HG03457 (cell line): ENCODE data around the gene RNLS.

ENCODE experiments used
- ATAC-seq: cut with Tn5 transposase; IDR thresholded peaks from one replicate; pipeline ENCODE4 v1.9.1; 2021; ENCODE audit warnings: moderate number of reproducible peaks; ENCODE audit not compliant: unreplicated experiment

RNLS gene

DNA sequence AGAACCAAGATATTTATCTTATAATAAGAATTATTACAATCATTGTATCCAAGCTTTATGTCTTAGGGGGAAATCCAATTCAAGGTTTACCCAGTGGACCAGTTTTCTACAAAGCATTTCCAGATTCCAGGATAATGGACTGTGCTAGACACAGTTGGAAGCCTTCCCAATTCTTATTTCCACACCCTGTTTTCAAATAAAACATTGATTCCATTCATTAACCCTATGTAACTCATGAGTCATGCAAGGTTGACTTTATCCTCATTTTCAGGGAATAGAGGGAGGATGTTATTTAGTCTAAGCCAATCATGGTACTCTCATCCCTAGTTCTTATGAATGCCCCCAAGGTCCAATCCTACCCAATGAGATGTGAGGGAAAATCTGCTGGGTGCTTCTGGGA, 145.7 kb downstream of the RNLS start:
- no peak for ATAC-seq

DNA sequence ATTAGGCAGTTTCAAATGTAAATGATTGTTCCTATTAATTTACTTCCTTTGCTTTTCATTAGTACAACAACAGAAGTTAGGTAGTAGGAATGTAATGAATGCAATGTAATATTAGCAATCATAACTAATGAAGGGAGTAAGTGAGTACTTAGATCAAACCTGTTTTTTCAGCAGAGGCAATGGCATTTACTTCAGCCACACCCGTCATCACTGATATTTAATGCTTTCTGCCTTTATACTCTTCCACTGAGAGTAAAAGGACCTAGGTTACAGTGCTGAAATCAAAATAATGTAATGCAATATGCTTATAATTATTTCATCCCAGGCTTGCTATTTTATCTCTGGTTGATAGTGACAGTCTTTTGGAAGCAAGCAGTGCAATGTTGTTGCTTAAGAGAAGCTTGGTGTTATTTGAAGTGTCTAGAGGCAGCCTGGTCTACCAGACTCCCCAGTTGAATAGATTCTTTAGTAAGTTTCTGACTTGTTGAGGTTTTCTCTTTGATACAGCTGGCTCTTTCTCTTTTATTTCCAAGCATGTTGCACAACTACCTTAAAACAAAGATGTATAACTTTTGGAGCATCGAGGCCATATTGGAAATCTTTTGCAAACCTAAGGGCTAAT, 149.4 kb downstream of the RNLS start:
- no peak for ATAC-seq

DNA sequence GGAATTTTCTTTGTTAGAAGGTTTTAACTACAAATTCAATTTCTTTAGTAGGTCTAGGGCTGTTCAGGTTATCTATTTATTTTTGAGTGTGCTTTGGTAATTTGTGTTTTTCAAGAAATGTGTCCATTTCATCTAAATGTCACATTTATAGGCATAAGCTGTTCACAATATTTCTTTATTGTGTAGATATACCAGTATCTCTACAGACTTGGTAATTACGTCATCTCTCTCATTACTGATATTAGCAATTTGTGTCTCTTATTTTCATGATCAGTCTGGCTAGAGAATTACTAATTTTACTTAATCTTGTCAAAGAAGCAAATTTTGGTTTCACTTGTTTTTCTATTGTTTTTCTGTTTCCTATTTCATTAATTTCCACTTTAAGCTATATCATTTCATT, 152.0 kb downstream of the RNLS start:
- no peak for ATAC-seq

DNA sequence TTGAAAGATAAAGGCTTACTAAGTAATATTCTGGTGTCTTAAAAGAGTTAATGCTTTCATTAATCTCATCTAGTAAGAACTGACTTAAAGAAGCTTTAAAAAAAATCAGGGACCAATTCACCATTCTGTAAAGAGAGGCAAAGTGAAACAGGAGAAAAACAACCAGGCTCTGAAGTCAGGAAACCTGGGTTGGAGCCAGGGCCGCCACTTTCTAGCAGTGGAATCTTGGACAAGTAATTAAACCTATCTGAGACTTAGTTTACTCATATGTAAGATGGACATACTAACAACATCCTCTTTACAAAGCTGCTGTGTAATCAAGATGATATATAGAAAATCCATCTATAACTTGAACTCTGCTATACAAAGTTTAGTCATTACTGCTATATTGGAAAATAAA, 154.1 kb downstream of the RNLS start:
- ATAC-seq = no peak

DNA sequence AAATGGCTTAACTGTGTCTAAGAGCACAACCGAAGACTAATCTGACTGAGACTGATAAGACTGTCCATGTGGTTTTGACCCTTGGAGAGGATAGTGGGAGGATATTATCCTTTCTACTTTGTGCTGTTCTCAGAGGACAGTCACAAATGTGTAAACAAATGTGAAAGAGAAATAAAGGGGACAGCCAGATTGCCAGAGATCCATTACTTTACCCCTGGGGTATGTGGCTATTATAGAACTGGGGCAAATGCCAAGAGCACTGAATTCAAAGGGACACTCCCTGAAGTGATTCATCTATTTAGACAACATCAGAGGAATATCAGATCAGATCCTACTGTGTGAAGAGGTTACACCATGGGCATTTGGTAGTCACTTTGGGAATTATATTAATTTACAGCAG, 154.7 kb downstream of the RNLS start:
- no peak for ATAC-seq

DNA sequence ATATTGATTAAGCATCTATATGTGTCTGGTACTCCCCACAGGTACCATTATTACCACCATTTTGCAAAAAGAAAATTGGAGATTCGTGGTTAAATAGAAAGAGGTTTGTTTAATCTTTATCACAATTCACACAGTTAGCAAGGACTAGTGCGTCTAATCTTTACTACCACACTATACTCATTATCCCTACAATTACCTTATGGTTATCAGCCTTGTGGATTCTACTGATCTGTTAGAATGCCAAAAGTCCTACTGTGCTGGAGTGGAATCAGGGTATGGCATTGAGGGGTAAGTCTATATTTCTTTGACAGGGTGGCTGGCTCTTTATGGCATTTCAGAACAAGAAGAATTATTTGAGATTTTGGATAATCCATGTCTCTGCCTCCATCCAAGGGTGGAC, 156.1 kb downstream of the RNLS start:
- ATAC-seq = no peak

DNA sequence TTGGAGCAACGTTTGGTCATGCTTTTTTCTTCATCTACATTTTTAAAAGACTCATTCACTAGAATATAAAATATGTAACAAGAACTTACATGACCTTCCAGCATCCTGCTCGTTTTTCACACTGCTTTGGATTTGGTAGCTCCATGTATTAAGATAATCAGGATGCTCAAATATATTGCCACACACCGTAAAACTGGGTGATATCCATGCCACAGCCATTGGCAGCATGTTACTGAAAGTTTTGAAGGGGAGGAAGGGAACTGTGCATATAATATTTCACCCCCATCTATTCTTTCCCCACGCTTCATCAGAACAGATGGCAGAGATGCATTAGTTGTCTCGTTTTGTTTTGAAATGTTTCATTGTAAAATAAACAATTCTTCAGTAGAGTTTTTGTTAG, 158.2 kb downstream of the RNLS start:
- ATAC-seq = no peak

DNA sequence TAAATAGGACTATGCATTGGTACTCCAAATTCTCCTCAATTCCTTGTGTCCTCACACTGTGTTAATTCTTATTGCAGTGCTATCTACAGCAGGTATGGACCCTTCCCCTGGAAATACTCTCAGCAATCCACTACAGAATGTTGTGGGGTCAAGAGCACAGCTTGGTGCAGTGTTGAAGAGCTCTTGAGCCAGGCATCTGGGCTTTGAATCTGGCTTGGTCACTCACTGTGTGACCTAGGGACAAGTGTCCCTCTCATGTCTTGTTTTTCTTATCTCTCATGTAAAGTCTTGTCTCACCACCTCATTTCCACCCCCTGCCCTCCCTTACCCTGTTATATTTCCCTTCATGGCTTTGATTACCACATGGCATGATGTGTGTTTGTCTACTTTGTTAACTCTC, 159.4 kb downstream of the RNLS start:
- no peak for ATAC-seq

DNA sequence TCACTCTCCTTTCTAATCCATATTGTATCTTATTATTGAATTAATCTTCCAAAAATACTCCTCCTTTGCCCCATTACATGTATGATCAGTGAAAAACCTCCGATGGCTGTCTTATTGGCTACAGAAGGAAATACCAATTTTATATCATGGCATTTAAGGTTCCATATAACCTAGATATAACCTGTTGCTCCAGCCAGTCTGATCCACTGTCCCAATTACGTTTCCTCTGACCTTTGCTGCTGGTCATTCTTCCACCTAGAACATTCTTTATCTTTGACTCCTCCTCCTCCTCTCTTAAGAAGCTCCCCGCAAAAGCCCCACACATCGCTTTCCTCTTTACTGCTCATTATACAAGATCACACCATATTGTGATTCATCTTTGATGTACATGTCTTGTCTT, 161.5 kb downstream of the RNLS start:
- no peak for ATAC-seq

DNA sequence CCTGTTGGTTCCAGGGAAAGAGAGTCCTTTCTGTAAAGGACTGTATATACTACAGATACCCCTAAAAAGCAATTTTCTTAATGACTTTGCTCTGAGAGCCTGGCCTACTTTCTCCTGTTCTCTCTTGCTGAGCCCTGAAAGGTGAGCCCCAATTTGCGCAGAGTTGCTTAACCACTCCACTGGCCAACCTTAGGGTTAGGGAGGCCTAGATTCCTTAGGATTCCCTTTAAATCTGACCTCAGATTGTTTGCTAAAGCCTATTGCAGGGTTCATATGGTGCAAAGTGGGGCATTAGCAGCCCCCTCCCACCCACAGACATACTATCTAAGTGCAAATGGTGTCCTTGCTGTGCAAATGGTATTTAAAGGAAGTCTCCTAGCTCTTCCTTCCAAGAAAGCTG, 164.2 kb downstream of the RNLS start:
- no peak for ATAC-seq

DNA sequence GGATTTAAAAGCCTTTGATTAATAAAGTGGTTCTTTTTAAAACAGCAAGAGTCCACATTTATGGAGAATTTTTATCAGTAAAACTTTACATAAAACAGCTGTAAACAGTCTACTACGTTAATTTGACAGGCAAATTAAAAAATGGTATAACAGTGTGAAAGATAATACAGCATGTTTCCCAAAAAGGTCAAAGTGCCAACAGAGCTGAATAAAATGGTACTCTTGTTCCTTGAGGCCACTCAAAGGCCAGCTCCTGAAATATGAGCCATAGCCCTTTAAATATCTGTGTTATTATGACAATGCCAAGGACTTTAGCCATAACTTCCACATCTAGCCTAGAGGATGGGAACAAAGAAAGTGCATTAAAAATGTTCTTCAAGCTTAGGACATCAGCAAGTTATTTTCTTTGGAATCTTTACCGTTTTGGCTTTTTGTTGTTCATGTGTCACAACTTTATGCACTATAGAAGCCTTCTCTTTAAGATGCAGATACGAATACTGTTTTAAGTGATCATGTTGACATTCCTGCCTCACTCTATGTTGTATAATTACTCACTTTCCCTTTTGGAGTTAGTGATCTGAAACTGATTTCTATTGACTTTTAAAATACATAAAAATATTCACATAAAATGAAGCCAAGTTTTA, 165.6 kb downstream of the RNLS start:
- no peak for ATAC-seq

DNA sequence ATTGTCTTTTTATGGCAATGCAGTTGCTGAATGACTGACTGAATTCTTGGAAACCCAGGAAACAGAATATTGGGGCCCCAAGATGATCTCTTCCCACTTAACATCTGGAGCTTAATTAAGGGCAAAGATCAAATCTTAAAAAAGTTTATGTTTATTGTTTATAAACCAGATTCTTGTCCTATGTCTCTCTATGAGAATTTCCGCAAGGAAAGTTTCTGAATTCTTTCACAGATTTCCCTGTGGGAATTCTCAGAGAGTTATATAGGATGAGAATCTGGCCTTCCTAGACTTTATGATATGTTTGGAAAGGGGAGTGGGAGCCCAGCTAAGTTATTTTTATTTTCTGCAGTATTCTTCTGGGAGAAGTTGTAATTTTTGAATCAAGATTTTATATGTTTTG, 166.3 kb downstream of the RNLS start:
- ATAC-seq = no peak

DNA sequence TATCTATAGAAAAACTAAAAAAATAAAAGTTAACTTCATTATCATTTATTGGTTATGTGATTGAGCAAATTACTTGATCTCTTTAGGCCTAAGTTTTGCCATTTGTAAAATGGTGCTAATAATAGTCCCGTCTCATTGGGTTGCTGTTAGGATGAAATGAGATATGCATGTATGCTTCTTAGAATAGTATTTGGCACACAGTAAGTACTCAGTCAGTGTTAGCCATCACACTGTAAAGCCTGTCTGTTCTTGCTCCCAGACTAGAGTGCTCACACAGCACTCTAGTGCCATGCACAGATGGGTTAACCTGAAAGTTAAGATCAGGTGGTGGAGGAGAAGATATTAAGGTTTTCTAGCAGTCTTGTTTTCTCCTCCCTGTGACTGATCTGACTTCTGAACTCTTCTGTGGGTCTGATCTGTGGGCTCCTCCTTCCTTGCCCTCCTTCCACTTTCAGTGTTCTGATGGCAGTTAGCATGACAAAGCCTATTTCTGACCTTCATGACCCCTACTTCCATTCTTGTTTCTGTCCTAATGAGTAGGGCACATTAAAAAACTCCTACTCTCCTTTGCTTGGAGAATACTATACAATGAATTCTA, 167.5 kb downstream of the RNLS start:
- no peak for ATAC-seq

DNA sequence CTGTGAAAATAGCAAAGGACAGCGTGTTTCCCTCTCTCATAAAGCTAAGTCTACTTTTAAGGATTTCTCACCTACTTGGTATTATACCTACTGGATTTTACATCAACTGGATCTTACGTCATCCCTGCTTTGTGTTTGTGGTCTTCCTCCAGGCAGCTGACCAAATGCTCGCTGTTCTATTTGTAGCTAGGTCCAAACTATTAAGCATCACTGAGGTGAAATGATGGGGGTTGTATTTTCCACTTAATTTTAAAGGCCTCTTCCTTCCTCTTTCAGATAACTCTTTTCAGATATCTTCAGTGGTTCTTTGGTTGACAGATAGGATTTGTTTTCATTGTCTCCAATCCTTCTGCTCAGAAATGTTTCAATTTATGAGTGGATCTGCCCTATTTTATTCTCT, 169.7 kb downstream of the RNLS start:
- ATAC-seq = no peak

DNA sequence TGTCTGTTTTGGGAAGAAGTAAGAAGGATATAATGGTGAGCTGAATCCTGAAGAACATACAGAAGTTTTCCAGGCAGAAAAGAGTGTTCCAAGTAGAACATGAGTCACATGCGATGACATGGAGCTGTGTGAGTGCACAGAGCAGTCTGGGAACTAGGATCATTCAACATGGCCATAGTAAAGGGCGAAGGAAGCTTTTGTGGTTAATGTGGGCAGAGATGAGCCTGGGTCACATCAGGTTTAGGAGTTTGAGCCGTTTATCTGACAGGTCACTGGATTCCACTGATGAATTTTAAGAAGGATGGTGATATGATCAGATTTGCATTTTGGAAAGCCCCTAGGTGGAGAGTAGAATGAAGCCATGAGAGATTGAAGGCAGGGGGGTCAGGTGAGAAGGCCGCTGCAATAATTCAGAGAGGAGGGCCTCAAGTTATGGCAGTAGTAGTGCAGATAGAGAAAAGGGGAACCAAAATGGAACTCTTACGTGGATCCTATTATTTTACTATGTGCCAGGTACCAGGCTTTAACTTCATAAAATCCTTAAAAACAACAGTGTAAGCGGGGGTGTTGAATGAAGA, 171.3 kb downstream of the RNLS start:
- no peak for ATAC-seq

DNA sequence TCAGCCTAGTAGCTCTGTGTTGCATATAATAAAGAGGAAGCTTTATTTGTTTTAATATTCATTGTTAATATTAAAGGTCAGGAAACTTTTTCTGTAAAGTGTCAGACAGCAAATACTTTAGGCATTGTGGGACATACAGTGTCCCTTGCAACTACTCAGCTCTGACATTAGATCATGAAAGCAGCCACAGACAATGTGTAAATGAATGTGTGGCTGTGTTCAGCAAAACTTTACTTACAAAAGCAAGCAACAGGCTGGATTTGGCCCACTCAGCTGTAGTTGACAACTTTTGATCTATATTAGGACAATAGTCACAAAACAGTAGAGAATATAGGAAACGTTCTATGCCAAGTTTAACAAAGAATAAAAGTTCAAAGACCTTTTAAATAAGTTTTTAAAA, 173.3 kb downstream of the RNLS start:
- ATAC-seq = no peak

DNA sequence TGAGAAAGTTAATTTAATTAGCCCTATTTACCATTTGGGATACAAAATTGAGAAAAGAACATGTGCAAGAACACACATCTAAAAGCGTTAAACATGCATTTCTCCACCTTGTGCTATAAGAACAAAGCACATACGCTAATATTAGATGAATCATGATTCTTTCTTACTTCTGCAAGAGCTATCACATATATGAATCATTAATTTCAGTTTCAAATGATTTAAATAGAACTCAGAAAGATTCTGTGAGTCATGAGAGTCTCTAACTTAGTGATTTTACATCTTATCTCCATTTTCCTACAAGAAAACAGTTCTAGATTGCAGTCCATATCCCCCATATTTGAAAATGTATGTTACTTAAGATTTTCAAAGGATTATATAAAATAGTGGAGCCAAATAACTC, 173.9 kb downstream of the RNLS start:
- no peak for ATAC-seq

DNA sequence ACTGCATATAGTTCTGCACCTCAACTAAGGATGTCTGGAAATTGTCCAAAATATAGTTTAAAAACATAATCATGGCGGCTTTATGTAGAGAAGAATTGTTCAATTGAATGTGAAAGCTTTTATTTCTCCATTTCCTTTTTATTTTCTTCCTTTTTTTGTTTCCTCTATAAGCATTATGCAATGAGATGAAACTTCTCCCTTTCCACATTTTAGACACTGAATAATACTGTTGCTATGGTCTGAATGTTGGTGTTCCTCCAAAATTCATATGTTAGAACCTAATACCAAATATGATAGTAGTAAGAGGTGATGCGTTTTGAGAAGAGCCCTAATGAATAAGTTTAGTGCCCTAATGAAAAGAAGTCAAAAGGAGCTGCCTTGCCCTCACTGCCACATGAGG, 175.0 kb downstream of the RNLS start:
- no peak for ATAC-seq

DNA sequence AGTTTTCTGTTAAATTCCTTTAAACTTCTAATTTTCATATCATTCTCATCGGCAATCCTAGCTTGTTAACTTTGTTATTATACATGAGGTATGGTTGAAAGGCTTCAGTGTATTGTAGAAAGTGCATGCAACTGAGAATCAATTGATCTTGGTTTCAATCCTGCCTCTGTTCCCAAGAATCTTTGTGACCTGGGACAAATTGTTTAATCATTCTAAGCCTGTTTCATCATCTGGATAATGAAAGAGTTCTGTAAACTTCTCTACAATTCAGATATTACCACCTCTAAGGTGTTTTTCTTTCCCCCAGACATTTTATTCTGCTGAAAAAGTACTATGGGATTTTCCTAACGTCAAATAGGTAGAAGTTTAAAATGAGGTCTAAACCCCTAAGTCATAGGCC, 179.0 kb downstream of the RNLS start:
- ATAC-seq = no peak

DNA sequence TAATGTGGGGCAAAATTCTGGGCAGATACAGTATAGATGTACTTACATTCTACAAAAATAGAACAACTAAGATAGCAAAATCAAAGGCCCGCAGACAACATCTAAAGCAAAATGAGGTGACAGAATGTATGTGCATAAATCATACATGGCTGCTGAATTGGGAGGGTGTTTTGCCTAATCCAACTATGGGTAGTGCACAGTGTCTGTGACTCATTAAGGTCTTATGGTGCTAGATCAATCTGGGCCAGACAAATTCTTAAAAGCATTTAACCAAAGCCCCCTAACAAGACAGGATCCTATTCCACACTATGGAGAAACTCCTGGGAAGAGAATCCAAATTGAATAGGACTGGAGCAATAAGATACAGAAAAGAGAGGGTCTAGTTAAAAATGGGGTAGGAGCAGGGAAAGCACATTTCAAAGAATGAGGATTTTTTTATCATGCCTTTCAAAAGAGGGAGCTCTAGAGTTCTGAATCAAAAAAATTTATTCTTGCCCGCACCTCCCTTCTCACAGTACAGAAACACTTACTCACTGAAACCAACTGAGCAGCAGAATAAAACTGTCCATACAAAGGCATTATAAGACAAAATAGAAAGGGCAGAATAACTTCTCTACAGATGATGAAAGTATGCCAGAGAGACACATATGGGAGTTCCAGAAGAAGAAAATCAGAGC, 181.3 kb downstream of the RNLS start:
- no peak for ATAC-seq

DNA sequence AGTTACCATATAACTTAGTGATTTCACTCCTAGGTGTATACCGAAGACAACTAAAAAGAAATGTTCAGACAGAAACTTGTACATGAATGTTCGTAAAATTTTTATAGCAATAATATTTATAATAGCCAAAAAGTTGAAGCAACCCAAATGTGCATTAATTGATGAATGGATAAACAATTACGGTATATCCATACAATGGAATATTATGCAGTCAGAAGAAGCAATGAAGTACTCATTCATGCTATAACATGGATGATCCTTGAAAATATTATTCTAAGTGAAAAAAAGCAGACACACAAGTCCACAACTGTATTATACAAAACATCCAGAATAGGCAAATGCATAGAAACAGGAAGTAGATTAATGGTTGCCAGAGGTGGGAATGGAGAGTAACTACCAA, 183.9 kb downstream of the RNLS start:
- ATAC-seq = no peak

DNA sequence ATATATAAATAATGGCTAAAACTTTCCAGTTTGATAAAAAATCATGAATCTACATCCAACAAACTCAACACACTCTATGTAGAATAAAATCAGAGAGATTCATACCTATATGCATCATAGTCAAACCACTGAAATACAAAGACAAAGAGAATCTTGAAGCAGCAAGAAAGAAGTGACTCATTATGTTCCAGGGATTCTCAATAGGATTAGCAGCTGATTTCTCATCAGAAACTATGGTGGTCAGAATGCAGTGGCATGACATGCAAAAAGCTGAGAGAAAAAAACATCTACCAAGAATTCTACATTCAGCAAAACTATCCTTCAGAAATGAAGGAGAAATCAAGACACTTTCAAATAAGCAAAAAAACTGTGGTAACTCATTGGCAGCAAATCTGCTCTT, 187.4 kb downstream of the RNLS start:
- ATAC-seq = no peak
